H9 (cell line): ENCODE data around the gene NCAM1. TPM values are rescaled to one million over a fixed set of nuclear protein-coding genes. Genes with fewer than 3 reads are reported as not detected.

Source experiments
- DNase-seq: peaks from one replicate; pipeline ENCODE4 v3.0.0-alpha.2; 2017
- H2AFZ ChIP-seq: one replicate; pipeline ENCODE4 v1.6.1; 2013; ENCODE audit warnings: mild to moderate bottlenecking, low read length, control low read depth, moderate library complexity
- H2AK5ac ChIP-seq: 2 replicates; pipeline ENCODE4 v1.6.1; 2013; ENCODE audit warnings: low read length, control low read depth, mixed read lengths; ENCODE audit not compliant: insufficient read length
- H2BK120ac ChIP-seq: one replicate; pipeline ENCODE4 v1.6.1; 2013; ENCODE audit warnings: low read depth, mild to moderate bottlenecking, low read length, control low read depth, inconsistent platforms; ENCODE audit not compliant: poor library complexity, severe bottlenecking
- H2BK12ac ChIP-seq: 2 replicates; pipeline ENCODE4 v1.6.1; 2013; ENCODE audit warnings: low read length, control low read depth, mixed read lengths, low read depth; ENCODE audit not compliant: insufficient read length
- H2BK15ac ChIP-seq: 2 replicates; pipeline ENCODE4 v1.6.1; 2013; ENCODE audit warnings: low read depth, low read length, control low read depth
- H2BK20ac ChIP-seq: one replicate; pipeline ENCODE4 v1.6.1; 2013; ENCODE audit warnings: low read depth, mild to moderate bottlenecking, low read length, control low read depth, inconsistent platforms; ENCODE audit not compliant: poor library complexity, severe bottlenecking
- H2BK5ac ChIP-seq: 2 replicates; pipeline ENCODE4 v1.6.1; 2013; ENCODE audit warnings: low read length, control low read depth, mixed read lengths; ENCODE audit not compliant: insufficient read length
- H3K14ac ChIP-seq: 2 replicates; pipeline ENCODE4 v1.6.1; 2013; ENCODE audit warnings: low read length, control low read depth; ENCODE audit not compliant: insufficient read depth
- H3K18ac ChIP-seq: 2 replicates; pipeline ENCODE4 v1.6.1; 2013; ENCODE audit warnings: low read depth, mild to moderate bottlenecking, mixed read lengths, low read length, control low read depth; ENCODE audit not compliant: insufficient read length
- H3K23ac ChIP-seq: 2 replicates; pipeline ENCODE4 v1.6.1; 2013; ENCODE audit warnings: low read length, control low read depth, mixed read lengths, low read depth; ENCODE audit not compliant: insufficient read length
- H3K23me2 ChIP-seq: 2 replicates; pipeline ENCODE4 v1.6.1; 2013; ENCODE audit warnings: low read depth, mild to moderate bottlenecking, mixed read lengths, low read length, control low read depth; ENCODE audit not compliant: insufficient read length, poor library complexity, severe bottlenecking
- H3K27ac ChIP-seq: 2 replicates; pipeline ENCODE4 v1.5.1; 2013; ENCODE audit warnings: low read length, control low read depth, mixed read lengths, low read depth; ENCODE audit not compliant: insufficient read length
- H3K27me3 ChIP-seq: 2 replicates; pipeline ENCODE4 v1.6.1; 2013; ENCODE audit warnings: low read length, control low read depth, inconsistent platforms; ENCODE audit not compliant: insufficient read depth
- H3K4ac ChIP-seq: 2 replicates; pipeline ENCODE4 v1.6.1; 2013; ENCODE audit warnings: low read depth, mild to moderate bottlenecking, control low read depth, inconsistent platforms, low read length, moderate library complexity
- H3K4me1 ChIP-seq: 2 replicates; pipeline ENCODE4 v1.6.1; 2013; ENCODE audit warnings: low read length, control low read depth, inconsistent platforms; ENCODE audit not compliant: insufficient read depth
- H3K4me2 ChIP-seq: 2 replicates; pipeline ENCODE4 v1.6.1; 2013; ENCODE audit warnings: low read length, control low read depth, mixed read lengths; ENCODE audit not compliant: insufficient read length, insufficient read depth
- H3K56ac ChIP-seq: 2 replicates; pipeline ENCODE4 v1.6.1; 2013; ENCODE audit warnings: low read depth, mild to moderate bottlenecking, mixed read lengths, low read length, control low read depth; ENCODE audit not compliant: insufficient read length
- H3K79me1 ChIP-seq: 2 replicates; pipeline ENCODE4 v1.6.1; 2013; ENCODE audit warnings: low read depth, mild to moderate bottlenecking, moderate library complexity, low read length, control low read depth, inconsistent platforms; ENCODE audit not compliant: insufficient read depth, poor library complexity, severe bottlenecking
- H3K79me2 ChIP-seq: 2 replicates; pipeline ENCODE4 v1.6.1; 2013; ENCODE audit warnings: low read length, control low read depth, inconsistent platforms; ENCODE audit not compliant: insufficient read depth
- H3K9ac ChIP-seq: 2 replicates; pipeline ENCODE4 v1.6.1; 2013; ENCODE audit warnings: low read length, control low read depth, mixed read lengths; ENCODE audit not compliant: insufficient read length; ENCODE audit errors: extremely low read depth
- H3K9me3 ChIP-seq: one replicate; pipeline ENCODE4 v1.6.1; 2013; ENCODE audit warnings: low read depth, low read length, inconsistent platforms; ENCODE audit not compliant: control insufficient read depth
- H3T11ph ChIP-seq: one replicate; pipeline ENCODE4 v1.6.1; 2013; ENCODE audit warnings: mild to moderate bottlenecking, low read length, control low read depth, inconsistent platforms
- H4K20me1 ChIP-seq: one replicate; pipeline ENCODE4 v1.6.1; 2013; ENCODE audit not compliant: control insufficient read depth, insufficient read length, insufficient read depth
- H4K5ac ChIP-seq: 2 replicates; pipeline ENCODE4 v1.6.1; 2013; ENCODE audit warnings: low read depth, mild to moderate bottlenecking, mixed read lengths, low read length, control low read depth; ENCODE audit not compliant: insufficient read length
- H4K8ac ChIP-seq: replicated peaks from 2 replicates; pipeline ENCODE4 v1.6.1; 2013; ENCODE audit warnings: low read length, control low read depth, mixed read lengths, low read depth; ENCODE audit not compliant: insufficient read length
- H4K91ac ChIP-seq: 2 replicates; pipeline ENCODE4 v1.6.1; 2013; ENCODE audit warnings: low read depth, mild to moderate bottlenecking, moderate library complexity, mixed read lengths, low read length, control low read depth; ENCODE audit not compliant: insufficient read length
- H3K27ac Mint-ChIP-seq, 3 experiments: 2 replicates in 2 of 3; 3 replicates in 1 of 3; pipeline ENCODE4 v1.8.0; 2020 to 2021; ENCODE audit warnings: mixed read lengths in 3 of 3, mild to moderate bottlenecking in 1 of 3, moderate library complexity in 1 of 3
- H3K27me3 Mint-ChIP-seq: 2 replicates; pipeline ENCODE4 v1.8.0; 2021; ENCODE audit warnings: low read depth, mild to moderate bottlenecking, moderate library complexity, mixed read lengths
- H3K36me3 Mint-ChIP-seq, 3 experiments: 2 replicates in 2 of 3; 3 replicates in 1 of 3; pipeline ENCODE4 v1.8.0; 2020 to 2021; ENCODE audit warnings: low read depth in 3 of 3, mixed read lengths in 3 of 3; ENCODE audit not compliant: insufficient read depth in 1 of 3
- H3K4me1 Mint-ChIP-seq, 2 experiments: 2 replicates each; pipeline ENCODE4 v1.8.0; 2020; ENCODE audit warnings: mixed read lengths in 2 of 2
- H3K4me3 Mint-ChIP-seq, 2 experiments: 2 replicates in 1 of 2; 3 replicates in 1 of 2; pipeline ENCODE4 v1.8.0; 2020 to 2021; ENCODE audit warnings: mild to moderate bottlenecking in 2 of 2, mixed read lengths in 2 of 2, moderate library complexity in 1 of 2
- H3K9me3 Mint-ChIP-seq, 2 experiments: 2 replicates in 1 of 2; 3 replicates in 1 of 2; pipeline ENCODE4 v1.8.0; 2020; ENCODE audit warnings: mild to moderate bottlenecking in 2 of 2, mixed read lengths in 2 of 2, moderate library complexity in 1 of 2
- CTCF ChIP-seq: fragments of 200-600 bp; sonication (generic); conservative IDR thresholded peaks from 3 replicates; pipeline ENCODE4 v1.8.0; 2021; ENCODE audit warnings: antibody characterized with exemption, mild to moderate bottlenecking
- WGBS: extraction: QIAGEN DNeasy Blood & Tissue Kit; methylation state at CpG from one replicate; pipeline ENCODE4 v1.1.7; 2013; ENCODE audit warnings: missing lambda C conversion rate, low lambda C conversion rate, mixed read lengths; ENCODE audit not compliant: insufficient read length; ENCODE audit errors: extremely low coverage; 5-methylcytosine and 5-hydroxymethylcytosine counted together
- total RNA-seq: library from RNA; stranded (reverse); gene quantifications from 2 replicates; pipeline ENCODE4 v1.2.1, GENCODE V29; 2021

NCAM1 gene
- total RNA-seq, 1 experiment from 2014 or later = 2.5 TPM

- Histone ChIP-seq H4K8ac (no peak overlapping the region), H3K9me3 (no peaks in the 10 kb centered on the region), H2AFZ (no peak overlapping the region), H3K14ac (no peak overlapping the region), H3K4me2 (no peak overlapping the region), H3K56ac (no peak overlapping the region), H3K79me1 (no peaks in the 10 kb centered on the region), H4K5ac (no peak overlapping the region), H3K79me2 (no peaks in the 10 kb centered on the region), H3K4ac (no peak overlapping the region), H2AK5ac (no peak overlapping the region), H2BK15ac (no peak overlapping the region), H3K4me1 (peaks cover 3% of the 10 kb centered on the region; the same call in 1 of the 2 replicates), H2BK120ac (no peak overlapping the region), H4K91ac (no peak overlapping the region), H2BK5ac (no peak overlapping the region), H3K9ac (no peak overlapping the region), H3K27ac (no peak overlapping the region), H3K23ac (no peak overlapping the region), H2BK20ac (no peak overlapping the region), H3K23me2 (no peaks in the 10 kb centered on the region), H4K20me1 (no peaks in the 10 kb centered on the region), H3K27me3 (no peaks in the 10 kb centered on the region), H2BK12ac (no peak overlapping the region), H3K18ac (no peak overlapping the region), H3T11ph (no peak overlapping the region)
- H3K4me3 Mint-ChIP-seq = no peak overlapping the region
- no peaks in the 10 kb centered on the region for H3K9me3 Mint-ChIP-seq
- TF ChIP-seq CTCF = no peak
- DNase-seq = no peak
- peaks cover 9% of the 10 kb centered on the region for H3K27me3 Mint-ChIP-seq
- peaks cover 19 to 27% of the 10 kb centered on the region in 2 experiments for H3K4me1 Mint-ChIP-seq
- no peaks in the 10 kb centered on the region; a peak in 1 of 7 replicates for H3K36me3 Mint-ChIP-seq
- no CpG with 5 or more reads among the region's 3 CpGs for WGBS
- H3K27ac Mint-ChIP-seq = no peak overlapping the region
These were observed 280.8 kb downstream of the NCAM1 start for GRCh38 chr11:113242060-113242459.
